GM21576 (cell line): ENCODE data around the gene MDM2.
"Not testable (repeated sequence)": the region's sequence is repeated elsewhere in the genome, so short reads cannot be mapped to it uniquely, and the experiment has no call there.

Experiments used
- ATAC-seq: cut with Tn5 transposase; IDR thresholded peaks from one replicate; pipeline ENCODE4 v1.9.1; 2021; ENCODE audit warnings: mild to moderate bottlenecking, moderate library complexity; ENCODE audit not compliant: unreplicated experiment

MDM2 gene

GRCh38 chr12:68844788-68845695, 37.1 kb downstream of the MDM2 start:
- ATAC-seq: no peak

DNA sequence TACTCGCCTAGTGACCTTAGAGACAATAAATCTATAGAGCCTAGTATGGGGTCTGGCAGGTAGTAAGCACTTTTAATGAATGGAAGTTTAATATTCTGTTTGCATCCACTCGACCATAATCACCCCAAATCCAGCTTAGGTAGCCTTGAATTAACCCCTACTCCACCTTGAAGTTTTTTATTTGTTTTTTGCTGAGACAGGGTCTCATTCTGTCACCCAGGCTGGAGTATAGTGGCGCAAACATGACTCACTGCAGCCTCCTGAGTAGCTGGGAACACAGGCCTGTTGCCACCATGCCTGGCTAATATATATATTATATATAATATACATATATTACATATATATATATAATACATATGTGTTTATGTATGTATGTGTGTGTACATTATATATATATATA, 38.8 kb downstream of the MDM2 start:
- ATAC-seq: no peak

DNA sequence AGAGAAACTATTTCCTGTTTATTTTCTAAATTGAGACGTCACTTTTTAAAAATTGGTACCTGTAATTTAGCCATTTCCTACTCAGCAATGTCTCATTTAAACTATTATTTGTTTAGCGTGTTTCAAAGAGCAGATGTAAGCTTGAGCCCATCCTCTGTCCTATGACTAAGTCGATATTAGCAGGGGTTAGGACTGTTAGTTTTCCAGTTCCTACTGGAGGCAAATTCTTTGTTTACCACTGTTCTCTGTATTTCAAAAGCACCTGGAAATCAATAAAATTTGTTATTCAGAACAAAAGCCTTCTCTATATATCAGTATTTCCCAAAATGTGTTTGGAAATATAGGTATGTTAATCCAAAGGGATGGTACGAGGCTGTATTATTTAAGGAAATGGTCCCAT, 42.4 kb downstream of the MDM2 start:
- ATAC-seq: no peak

- no peak for ATAC-seq
These were observed 43.8 kb downstream of the MDM2 start for GRCh38 chr12:68851592-68852306.

DNA sequence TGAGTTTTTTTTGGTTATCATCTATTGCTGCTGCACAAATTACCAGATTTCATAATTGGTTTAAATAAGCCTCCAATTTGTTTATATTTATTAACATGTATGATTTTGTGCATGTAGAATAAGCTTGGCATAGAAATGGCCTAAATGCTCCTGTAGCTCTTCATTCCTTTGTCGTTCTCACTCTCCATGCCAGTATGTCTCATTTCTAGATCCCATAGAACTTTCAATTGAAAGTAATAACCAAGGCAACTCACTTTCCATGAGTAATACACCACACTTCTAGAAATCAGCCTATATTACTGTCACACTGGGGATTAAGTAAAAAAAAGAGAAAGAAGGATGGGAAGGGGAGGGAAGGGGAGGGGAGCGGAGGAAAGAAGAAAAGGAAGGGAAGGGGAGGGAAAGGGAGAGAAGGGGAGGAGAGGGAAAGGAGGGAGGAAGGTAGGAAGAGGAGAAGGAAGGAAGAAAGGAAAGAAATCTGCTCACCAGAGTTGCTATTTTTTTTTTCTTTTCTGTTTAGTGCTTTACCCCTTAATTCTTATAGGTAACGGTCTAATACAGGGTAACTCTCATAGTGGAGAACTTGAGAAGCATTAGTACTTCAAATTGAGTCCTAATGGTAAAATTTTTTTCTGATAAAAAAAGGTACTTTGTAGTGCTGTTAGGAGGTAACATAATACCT, 45.6 kb downstream of the MDM2 start:
- no peak for ATAC-seq

DNA sequence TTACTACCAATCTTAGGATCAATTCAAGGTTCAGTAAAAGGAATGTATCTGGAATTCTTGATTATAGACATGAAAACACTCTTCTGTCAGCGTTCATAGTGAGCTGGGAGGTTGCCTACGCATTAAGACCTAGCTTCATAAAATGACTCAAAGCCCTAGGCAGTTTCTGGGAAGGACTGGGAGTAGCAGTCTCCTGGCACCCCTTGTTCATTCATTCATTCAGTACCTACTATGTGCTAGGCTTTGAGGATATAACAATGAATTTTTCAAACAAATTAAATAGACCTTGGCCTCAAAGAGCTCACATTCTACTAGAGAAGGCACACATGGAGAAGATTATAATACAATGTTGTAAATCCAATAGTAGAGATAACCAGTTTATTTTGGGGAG, 46.1 kb downstream of the MDM2 start:
- no peak for ATAC-seq

DNA sequence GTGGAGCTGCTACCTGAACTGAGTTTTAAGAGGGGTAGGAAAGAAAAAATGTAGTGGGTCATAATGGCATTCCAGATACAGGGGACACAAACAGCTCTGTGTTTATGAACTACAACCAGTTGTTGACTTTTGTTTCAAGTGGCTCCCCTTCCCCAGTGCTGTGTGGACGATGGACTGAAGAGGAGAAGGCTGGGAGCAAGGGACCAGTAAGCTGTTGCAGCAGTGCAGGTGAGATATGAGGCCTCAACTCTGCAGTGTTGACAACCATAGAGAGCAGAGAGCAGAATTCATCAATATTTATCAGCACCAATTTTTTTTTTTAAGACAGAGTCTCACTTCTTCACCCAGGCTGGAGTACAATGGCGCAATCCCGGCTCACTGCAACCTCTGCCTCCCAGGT, 46.6 kb downstream of the MDM2 start:
- ATAC-seq: no peak

GRCh38 chr12:68855111-68855510, 47.1 kb downstream of the MDM2 start:
- ATAC-seq: no peak

GRCh38 chr12:68855771-68856170, 47.8 kb downstream of the MDM2 start:
- no peak for ATAC-seq

GRCh38 chr12:68856510-68856909, 48.5 kb downstream of the MDM2 start:
- no peak for ATAC-seq

DNA sequence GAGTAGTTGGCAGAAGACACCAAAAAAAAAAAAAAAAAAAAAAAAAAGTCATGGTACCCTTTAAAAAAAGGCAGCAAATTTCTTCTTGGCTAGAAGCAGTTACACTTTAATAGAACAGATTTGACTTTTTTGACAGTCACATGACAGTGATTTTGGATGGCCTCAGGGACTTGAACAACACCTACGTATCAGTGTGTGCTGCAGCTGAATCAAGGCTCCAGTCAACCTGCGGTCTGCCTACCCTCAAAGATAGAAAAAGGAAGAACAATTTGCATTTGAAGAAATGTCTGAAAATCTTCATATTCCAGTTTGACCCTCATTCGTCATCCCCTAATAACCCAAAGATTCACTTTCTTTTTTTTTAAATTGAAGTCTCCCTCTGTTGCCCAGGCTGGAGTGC, 53.9 kb downstream of the MDM2 start:
- no peak for ATAC-seq

GRCh38 chr12:68863109-68863770, 55.3 kb downstream of the MDM2 start:
- no peak for ATAC-seq

- not testable (repeated sequence) for ATAC-seq
These were observed 56.0 kb downstream of the MDM2 start for GRCh38 chr12:68863886-68864454.

GRCh38 chr12:68864604-68865003, 56.6 kb downstream of the MDM2 start:
- ATAC-seq: no peak

- ATAC-seq: no peak
These were observed 57.6 kb downstream of the MDM2 start for GRCh38 chr12:68865399-68866164.

DNA sequence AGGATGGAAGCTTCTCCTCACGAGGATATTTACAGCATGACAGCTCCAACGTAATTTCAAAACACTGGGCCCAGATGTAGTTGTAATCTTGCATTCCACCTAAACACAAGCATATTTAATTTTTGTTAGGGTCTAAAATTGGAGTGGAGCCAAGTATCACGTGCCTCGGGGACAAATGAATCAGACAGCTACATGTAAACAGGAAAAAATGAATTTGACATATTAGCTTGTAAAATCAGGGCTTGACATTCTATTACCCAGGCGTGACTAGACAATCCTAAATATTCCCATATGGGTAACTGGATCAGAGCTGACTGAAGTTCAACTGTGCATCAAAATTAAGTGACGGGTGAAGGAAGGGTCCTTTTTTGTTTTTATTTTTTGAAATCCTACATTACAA, 59.0 kb downstream of the MDM2 start:
- ATAC-seq: no peak

DNA sequence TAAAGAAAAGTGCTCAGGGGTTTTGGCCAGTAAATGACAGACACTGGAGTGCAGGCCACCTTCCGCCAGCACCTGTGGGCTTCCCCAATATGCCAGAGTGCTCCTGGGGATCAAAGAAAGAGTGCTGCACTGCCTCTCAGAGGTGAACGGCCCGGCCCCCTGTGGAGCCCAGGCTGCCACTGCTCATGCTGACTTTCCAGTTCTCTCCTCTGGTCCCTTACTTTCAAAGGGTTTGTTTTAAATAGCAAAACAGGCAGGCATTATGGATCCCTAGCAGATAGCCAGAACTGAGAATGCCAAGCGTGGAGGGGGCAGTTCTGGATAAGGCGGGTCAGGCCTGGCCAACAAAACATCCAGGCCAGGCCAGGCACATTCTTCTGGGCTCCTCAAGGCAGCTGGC, 59.6 kb downstream of the MDM2 start:
- ATAC-seq: no peak

DNA sequence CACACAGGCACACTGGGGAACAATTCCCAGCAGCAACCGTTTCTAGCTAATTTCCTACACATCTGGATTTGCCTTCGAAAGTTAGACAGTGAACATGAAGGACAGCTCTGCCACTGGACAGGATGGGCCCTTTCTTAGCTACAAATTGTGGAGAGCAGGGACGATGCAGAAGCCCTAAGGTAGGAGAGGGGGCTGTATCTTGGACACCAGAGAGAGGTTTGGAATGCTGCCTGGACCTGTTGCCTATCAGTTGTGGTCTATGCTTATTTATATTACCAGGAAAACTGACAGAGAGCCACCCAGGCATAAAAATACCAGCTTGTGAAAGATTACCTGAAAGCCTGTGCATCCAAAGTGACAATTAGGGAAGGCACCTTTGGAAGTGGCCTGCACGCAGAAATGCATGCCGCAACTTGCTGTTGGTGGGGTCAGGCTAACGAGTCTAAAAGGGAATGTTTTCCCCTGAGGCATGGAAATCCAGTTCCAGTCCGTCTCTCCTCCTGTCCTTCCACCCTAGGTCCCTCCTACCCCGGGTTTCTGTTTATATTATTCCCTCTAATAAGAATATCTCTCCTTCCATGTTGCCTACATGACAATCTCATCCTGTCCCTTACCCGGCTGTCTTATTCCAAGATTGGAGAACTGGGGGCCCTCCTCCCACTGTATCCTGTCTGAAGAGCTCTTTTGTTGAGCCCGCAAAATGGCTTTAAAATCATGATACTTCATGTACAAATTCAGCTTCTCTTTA, 60.2 kb downstream of the MDM2 start:
- no peak for ATAC-seq

DNA sequence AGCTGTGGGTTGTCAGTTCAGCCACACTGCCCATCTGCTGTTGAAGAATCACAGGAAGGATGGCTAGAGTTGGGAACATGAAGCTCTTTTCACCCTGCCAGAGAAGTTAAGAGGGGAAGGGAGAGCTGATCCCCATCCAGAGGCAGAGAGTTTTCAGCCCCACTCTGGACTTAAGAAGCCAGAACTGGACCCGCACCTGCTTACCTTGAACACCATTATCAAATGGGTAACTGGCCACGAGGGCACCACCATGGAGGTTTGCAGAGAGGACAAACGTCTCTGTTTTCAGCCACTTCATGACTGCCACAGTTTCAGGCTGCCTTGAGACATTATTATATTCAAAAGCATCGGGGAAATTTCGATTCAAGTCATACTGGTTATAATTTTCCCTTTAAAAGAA, 62.0 kb downstream of the MDM2 start:
- no peak for ATAC-seq
